Measurements from ENCODE around the gene PHKB.

DNA sequence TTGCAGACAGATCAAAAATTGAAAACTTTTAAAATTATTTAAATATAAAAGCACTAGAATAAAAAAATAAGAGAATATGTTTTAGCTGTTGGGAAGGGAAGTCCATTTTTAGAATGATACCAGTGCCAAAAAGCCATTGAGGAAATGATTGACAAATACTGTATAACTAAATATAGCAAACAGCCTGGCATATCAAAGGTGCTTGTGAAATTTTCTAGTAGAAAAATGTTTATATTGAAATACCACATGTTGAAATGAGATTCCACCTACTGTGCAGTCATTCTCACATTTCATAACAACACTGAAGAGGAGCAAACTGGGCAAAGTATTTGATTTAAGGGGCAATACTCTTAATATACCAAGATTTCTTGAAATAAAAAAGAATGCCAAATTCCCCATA, 183.5 kb downstream of the PHKB start:
- TF ChIP-seq EZH2 (IDR thresholded peaks at IDR 0.05; ENCODE audit: insufficient read depth, poor library complexity, severe bottlenecking) (no peak), EZH2phosphoT487 (IDR thresholded peaks at IDR 0.05; ENCODE audit: insufficient read depth, low read depth) (no peak)

Measured in GM23248 (cell line).